H1 (cell line): ENCODE results near the gene SMCP. TPM values are rescaled to one million over a fixed set of nuclear protein-coding genes. Genes with fewer than 3 reads are reported as not detected.

ENCODE experiments used
- CTCF ChIA-PET: fragments of 300-600 bp; sonication (Branson Sonifier 250); formaldehyde crosslinking; loops from one replicate; lab custom pipeline; 2021; ENCODE audit not compliant: partially characterized antibody; lab: Charles Lee
- POLR2A ChIA-PET: fragments of 300-600 bp; sonication (Branson Sonifier 250); formaldehyde crosslinking; loops from one replicate; lab custom pipeline; 2021; ENCODE audit warnings: inconsistent platforms; ENCODE audit not compliant: partially characterized antibody; lab: Charles Lee
- DNase-seq, 2 experiments: peaks; one replicate each; pipeline versions ENCODE4 v3.0.0 to v3.0.0-alpha.2; 2010 to 2022; ENCODE audit warnings: low spot score in 2 of 2, low read depth in 1 of 2, mixed read lengths in 1 of 2
- FAIRE-seq: peaks from 2 replicates; lab custom pipeline; 2011; peaks lifted over from hg19 to GRCh38; lab: Jason Lieb, UNC
- H2AFZ ChIP-seq: 2 replicates; pipeline ENCODE4 v1.8.1; 2012; ENCODE audit warnings: low read length, inconsistent platforms
- H2AK5ac ChIP-seq: 2 replicates; pipeline ENCODE4 v1.6.1; 2013; ENCODE audit warnings: low read depth, low read length
- H2BK120ac ChIP-seq: replicated peaks from 2 replicates; pipeline ENCODE3; 2013; ENCODE audit warnings: low read depth, low read length, inconsistent platforms
- H2BK12ac ChIP-seq: 2 replicates; pipeline ENCODE4 v1.6.1; 2013; ENCODE audit warnings: low read depth, low read length
- H2BK15ac ChIP-seq: 2 replicates; pipeline ENCODE4 v1.6.1; 2013; ENCODE audit warnings: low read length
- H2BK20ac ChIP-seq: 2 replicates; pipeline ENCODE4 v1.6.1; 2013; ENCODE audit warnings: low read length
- H2BK5ac ChIP-seq: 2 replicates; pipeline ENCODE4 v1.6.1; 2013; ENCODE audit warnings: low read depth, low read length
- H3K14ac ChIP-seq: 2 replicates; pipeline ENCODE4 v1.6.1; 2013; ENCODE audit warnings: inconsistent platforms; ENCODE audit not compliant: insufficient read length
- H3K18ac ChIP-seq: 2 replicates; pipeline ENCODE4 v1.6.1; 2013; ENCODE audit warnings: low read length; ENCODE audit errors: extremely low read depth
- H3K23ac ChIP-seq: 2 replicates; pipeline ENCODE4 v1.6.1; 2013; ENCODE audit warnings: inconsistent platforms; ENCODE audit not compliant: insufficient read length
- H3K23me2 ChIP-seq: 2 replicates; pipeline ENCODE4 v1.6.1; 2013; ENCODE audit warnings: low read depth, low read length
- H3K27ac ChIP-seq: 2 replicates; pipeline ENCODE4 v1.6.1; 2011; ENCODE audit warnings: low read depth, low read length, inconsistent platforms
- H3K27me3 ChIP-seq, 4 experiments: replicated peaks in 1 of 4; 1 replicate in 1 of 4; 2 replicates in 3 of 4; pipeline versions ENCODE4 v1.6.1 to v1.8.1; 2011 to 2013; ENCODE audit warnings: low read length in 3 of 4, mild to moderate bottlenecking in 3 of 4, inconsistent platforms in 2 of 4, mixed read lengths in 2 of 4, moderate library complexity in 1 of 4; ENCODE audit not compliant: control insufficient read depth in 3 of 4, insufficient read depth in 3 of 4; ENCODE audit errors: extremely low read depth in 1 of 4
- H3K36me3 ChIP-seq, 4 experiments: 2 replicates each; pipeline versions ENCODE4 v1.6.1 to v1.8.1; 2011 to 2013; ENCODE audit warnings: mild to moderate bottlenecking in 4 of 4, low read length in 3 of 4, moderate library complexity in 2 of 4, control low read depth in 1 of 4, inconsistent platforms in 1 of 4; ENCODE audit not compliant: insufficient read depth in 4 of 4, control insufficient read depth in 2 of 4
- H3K4ac ChIP-seq: replicated peaks from 2 replicates; pipeline ENCODE3; 2013; ENCODE audit warnings: low read length, low read depth, mixed read lengths, inconsistent platforms; ENCODE audit not compliant: insufficient read length
- H3K4me1 ChIP-seq, 4 experiments: replicated peaks in 1 of 4; 1 replicate in 1 of 4; 2 replicates in 3 of 4; pipeline versions ENCODE4 v1.6.1 to v1.8.1; 2011 to 2013; ENCODE audit warnings: low read length in 3 of 4, inconsistent platforms in 2 of 4, mixed read lengths in 1 of 4; ENCODE audit not compliant: insufficient read depth in 4 of 4, control insufficient read depth in 3 of 4
- H3K4me2 ChIP-seq, 2 experiments: 2 replicates each; pipeline versions ENCODE4 v1.6.1 to v1.8.1; 2011 to 2013; ENCODE audit warnings: low read depth in 2 of 2, low read length in 2 of 2, control low read depth in 1 of 2, inconsistent platforms in 1 of 2, mild to moderate bottlenecking in 1 of 2; ENCODE audit not compliant: insufficient read depth in 1 of 2
- H3K4me3 ChIP-seq, 4 experiments: fragments of 200-600, 300-600 bp in 1 of 4; sonication (generic), shearing (Covaris generic), sonication (Bioruptor Twin) in 1 of 4; 2 replicates each; pipeline versions ENCODE4 v1.5.1 to v1.8.1; 2011 to 2016; ENCODE audit warnings: low read length in 4 of 4, low read depth in 3 of 4, control low read depth in 2 of 4, inconsistent platforms in 2 of 4, mild to moderate bottlenecking in 2 of 4, mixed read lengths in 1 of 4, moderate library complexity in 1 of 4; ENCODE audit not compliant: insufficient read depth in 2 of 4; ENCODE audit errors: extremely low read depth in 1 of 4
- H3K56ac ChIP-seq: replicated peaks from 2 replicates; pipeline ENCODE3; 2013; ENCODE audit warnings: low read depth, mild to moderate bottlenecking, mixed read lengths, low read length, inconsistent platforms; ENCODE audit not compliant: insufficient read length
- H3K79me1 ChIP-seq: 2 replicates; pipeline ENCODE4 v1.6.1; 2013; ENCODE audit warnings: low read depth, low read length, control low read depth
- H3K79me2 ChIP-seq, 2 experiments: 2 replicates each; pipeline versions ENCODE4 v1.6.1 to v1.8.1; 2012 to 2013; ENCODE audit warnings: low read length in 2 of 2, mild to moderate bottlenecking in 2 of 2, inconsistent platforms in 1 of 2; ENCODE audit not compliant: insufficient read depth in 2 of 2, control insufficient read depth in 1 of 2
- H3K9ac ChIP-seq, 4 experiments: replicated peaks in 1 of 4; 1 replicate in 1 of 4; 2 replicates in 3 of 4; pipeline versions ENCODE4 v1.6.1 to v1.8.1; 2011 to 2013; ENCODE audit warnings: low read depth in 3 of 4, low read length in 3 of 4, control low read depth in 2 of 4, mild to moderate bottlenecking in 2 of 4, moderate library complexity in 2 of 4, inconsistent platforms in 1 of 4; ENCODE audit errors: extremely low read depth in 1 of 4
- H3K9me3 ChIP-seq, 2 experiments: 2 replicates each; pipeline versions ENCODE4 v1.6.1 to v1.8.1; 2012 to 2013; ENCODE audit warnings: mild to moderate bottlenecking in 2 of 2, moderate library complexity in 2 of 2, control low read depth in 1 of 2, inconsistent platforms in 1 of 2, low read depth in 1 of 2, low read length in 1 of 2, mixed read lengths in 1 of 2; ENCODE audit not compliant: insufficient read depth in 2 of 2
- H4K20me1 ChIP-seq, 2 experiments: replicated peaks in 1 of 2; 2 replicates each; pipeline versions ENCODE3 to v1.8.1; 2011 to 2013; ENCODE audit warnings: inconsistent platforms in 2 of 2, low read length in 2 of 2, mild to moderate bottlenecking in 1 of 2; ENCODE audit not compliant: insufficient read depth in 2 of 2, control insufficient read depth in 1 of 2
- H4K5ac ChIP-seq: 2 replicates; pipeline ENCODE4 v1.6.1; 2013; ENCODE audit warnings: low read length, low read depth, mixed read lengths, inconsistent platforms; ENCODE audit not compliant: insufficient read length
- H4K8ac ChIP-seq: 2 replicates; pipeline ENCODE4 v1.8.0; 2013; ENCODE audit warnings: mild to moderate bottlenecking, moderate library complexity, low read length, inconsistent platforms; ENCODE audit not compliant: insufficient read depth; ENCODE audit errors: extremely low read depth
- H4K91ac ChIP-seq: replicated peaks from 2 replicates; pipeline ENCODE3; 2013; ENCODE audit warnings: low read length, mixed read lengths, inconsistent platforms; ENCODE audit not compliant: insufficient read length
- BACH1 ChIP-seq: IDR thresholded peaks from 2 replicates; pipeline ENCODE4 v1.6.1; 2012; ENCODE audit warnings: low read length, improper control_type of control experiment
- CHD1 ChIP-seq: IDR thresholded peaks from 2 replicates; pipeline ENCODE4 v1.6.1; 2012; ENCODE audit warnings: low read depth, low read length, improper control_type of control experiment
- FOSL1 ChIP-seq: IDR thresholded peaks from 2 replicates; pipeline ENCODE4 v1.6.1; 2011; ENCODE audit warnings: mild to moderate bottlenecking, low read depth, low read length, moderate library complexity; ENCODE audit not compliant: insufficient read depth
- KDM1A ChIP-seq: fragments of 200-600, 300-600 bp; sonication (generic); IDR thresholded peaks from 2 replicates; pipeline ENCODE4 v1.7.1; 2016; ENCODE audit warnings: mild to moderate bottlenecking, low read length, borderline replicate concordance
- RNF2 ChIP-seq: fragments of 200-900, 300-1000 bp; sonication (generic); IDR thresholded peaks from 2 replicates; pipeline ENCODE4 v1.7.1; 2016; ENCODE audit warnings: borderline replicate concordance, low read depth, mild to moderate bottlenecking, antibody characterized with exemption, low read length; ENCODE audit not compliant: poor library complexity, severe bottlenecking; ENCODE audit errors: missing control alignments
- TAF1 ChIP-seq: IDR thresholded peaks from 2 replicates; pipeline ENCODE4 v1.6.1; 2011; ENCODE audit warnings: mild to moderate bottlenecking, low read depth, low read length
- WGBS, 2 experiments: shearing (Covaris generic) in 1 of 2; methylation state at CpG; one replicate each; pipeline versions ENCODE4 v1.1.6 to v1.1.7; 2013 to 2015; ENCODE audit warnings: low lambda C conversion rate in 2 of 2, mixed read lengths in 2 of 2, inconsistent platforms in 1 of 2, low coverage in 1 of 2, missing lambda C conversion rate in 1 of 2; ENCODE audit not compliant: insufficient replicate concordance in 2 of 2, insufficient coverage in 1 of 2, insufficient read length in 1 of 2; ENCODE audit errors: extremely low coverage in 1 of 2, missing lambda C conversion rate in 1 of 2; 5-methylcytosine and 5-hydroxymethylcytosine counted together
- polyA plus RNA-seq, 7 experiments: library from polyadenylated mRNA; depleted of rRNA in 3 of 7; stranded (reverse) in 5 of 7; unstranded in 2 of 7; fragments of >200 nt in 5 of 7; fragments of 200-250 nt in 2 of 7; gene quantifications; 1 replicate in 5 of 7; 2 replicates in 1 of 7; 4 replicates in 1 of 7; pipeline versions ENCODE4 v1.2.1 to v1.2.3, GENCODE V29; 2011 to 2013; ENCODE audit warnings: missing spikeins in 2 of 7, mixed read lengths in 2 of 7
- total RNA-seq: library from RNA; stranded (reverse); fragmentation: NEBNext Ultra II Directional; extraction: Animal tissue kit (Norgen Biotek cat#: 25700); gene quantifications from 2 replicates; pipeline ENCODE4 v1.2.1, GENCODE V29; 2021

SMCP gene
- total and polyA plus RNA-seq, 2 of the 8 experiments (the other 6 are each of a cell fraction or from before 2014, with no cell fraction given), result not detected

DNA sequence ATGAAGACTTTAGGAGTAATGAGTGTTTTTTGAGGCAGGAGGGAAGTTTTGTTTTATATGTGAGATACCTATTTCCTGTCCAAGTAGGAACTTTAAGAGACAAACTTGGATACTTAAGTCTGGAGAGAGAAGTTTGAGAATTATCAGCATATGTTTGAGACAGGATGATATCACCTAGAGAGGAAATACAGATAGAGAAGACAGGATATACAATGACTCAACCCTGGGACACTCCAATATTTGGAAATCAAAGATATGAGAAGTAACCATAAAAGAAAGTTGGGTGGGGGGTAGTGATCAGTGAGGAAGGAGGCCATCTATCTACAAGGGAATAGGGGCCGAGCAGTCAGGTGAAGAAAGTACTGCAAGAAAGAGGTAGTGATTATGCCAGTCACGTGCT lies 11.8 kb upstream of the SMCP start:
- H3K56ac ChIP-seq, result no peak overlapping the region
- no peaks in the 10 kb centered on the region for H3K23me2 ChIP-seq
- H3K79me2 ChIP-seq, result no peaks in the 10 kb centered on the region
- H4K91ac ChIP-seq, result no peak overlapping the region
- no peak overlapping the region for H3K18ac ChIP-seq
- H2BK120ac ChIP-seq, result no peak overlapping the region
- POLR2A ChIA-PET, result no interaction called here
- no peak overlapping the region for H2BK20ac ChIP-seq
- CTCF ChIA-PET, result interaction anchor here (1.1 to 1.2 kb wide), 2 partner anchors 326 to 355 kb away, joined by 3 to 4 read pairs; no protein-coding TSS in a partner anchor
- peaks cover 22 to 34% of the 10 kb centered on the region in 2 experiments for H3K9me3 ChIP-seq
- no peak overlapping the region for H3K14ac ChIP-seq
- H3K4me3 ChIP-seq, result no peak overlapping the region
- TF ChIP-seq TAF1 (no peak), RNF2 (no peak), FOSL1 (no peak), KDM1A (no peak), BACH1 (no peak), CHD1 (no peak)
- DNase-seq (no peak), FAIRE-seq (no peak)
- no peak overlapping the region for H2BK15ac ChIP-seq
- no peak overlapping the region for H3K23ac ChIP-seq
- H3K27me3 ChIP-seq, result no peaks in the 10 kb centered on the region
- no peaks in the 10 kb centered on the region for H4K20me1 ChIP-seq
- H4K8ac ChIP-seq, result no peak overlapping the region
- no peak overlapping the region for H3K27ac ChIP-seq
- no peak overlapping the region for H3K9ac ChIP-seq
- H3K4me1 ChIP-seq, result no peaks in the 10 kb centered on the region; a peak in 1 of 7 replicates
- no peak overlapping the region for H3K4ac ChIP-seq
- H2BK12ac ChIP-seq, result no peak overlapping the region
- H2BK5ac ChIP-seq, result no peak overlapping the region
- no peak overlapping the region for H4K5ac ChIP-seq
- no peak overlapping the region for H3K4me2 ChIP-seq
- H3K36me3 ChIP-seq, result no peaks in the 10 kb centered on the region
- H3K79me1 ChIP-seq, result no peaks in the 10 kb centered on the region
- 83% methylated on average over 2 of the region's 2 CpGs; no CpG with 5 or more reads in 1 of the 2 experiments for WGBS, 2 experiments
- no peak overlapping the region for H2AFZ ChIP-seq
- H2AK5ac ChIP-seq, result no peak overlapping the region
